ENCODE results near the gene AARS2. TPM values are rescaled to one million over a fixed set of nuclear protein-coding genes. Genes with fewer than 3 reads are reported as not detected.

Gene AARS2
- total and polyA plus RNA-seq, 4 donors = 1.9 to 9.6 (median 6.9) TPM

GRCh38 chr6:44265007-44265721 lies 48.0 kb downstream of the AARS2 start, which contains the start of gene NFKBIE (continued):
- no peak for TF ChIP-seq ZBTB33 (IDR thresholded peaks at IDR 0.05)
- no peak for TF ChIP-seq ATF3 (IDR thresholded peaks at IDR 0.05)
- peak; percentile 39 for TF ChIP-seq SP1 (IDR thresholded peaks at IDR 0.05)

DNA sequence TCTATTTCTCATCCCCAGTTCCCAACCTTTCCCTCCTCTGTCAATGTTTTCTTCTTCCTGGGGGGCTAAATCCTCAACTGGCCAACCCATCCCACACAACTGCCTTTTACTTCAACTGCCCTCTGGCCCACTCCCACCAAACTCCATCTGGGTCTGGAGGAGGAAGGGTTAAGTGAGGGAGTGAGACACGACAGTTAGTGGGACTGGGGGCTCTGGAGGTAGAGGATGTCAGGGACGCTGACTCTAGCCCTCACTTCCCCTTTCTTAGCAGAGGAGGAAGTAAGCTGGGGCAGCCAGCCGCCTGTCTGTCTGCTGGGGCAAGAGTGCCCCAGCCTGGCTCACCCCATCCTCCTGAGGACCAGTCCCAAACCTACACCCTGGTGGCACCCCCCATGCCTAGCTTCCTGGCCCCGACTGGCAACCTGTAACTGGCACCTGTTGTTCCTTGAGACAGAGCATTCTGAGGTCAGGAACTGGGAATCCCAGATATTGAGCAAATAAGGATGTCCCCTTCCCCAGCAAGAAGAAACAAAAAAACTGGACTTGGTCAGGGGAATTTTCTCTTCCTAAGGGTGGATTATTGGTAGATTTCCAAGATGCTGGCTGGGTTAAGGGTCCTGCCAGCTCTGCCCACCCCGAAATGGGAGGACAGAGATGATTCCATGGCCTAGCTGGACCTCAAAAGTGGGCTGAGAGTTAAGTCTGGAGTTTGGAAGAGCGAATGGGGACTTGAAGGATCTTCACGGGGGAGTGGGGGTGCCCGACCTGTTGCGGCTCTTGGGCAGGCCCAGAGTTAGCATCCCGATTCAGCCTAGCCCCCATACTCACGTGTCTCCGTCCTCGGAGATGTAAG lies 48.8 kb downstream of the AARS2 start:
- peaks cover 0 to 10% (median 4%) of the 10 kb centered on the region in 4 donors for H3K36me3 ChIP-seq (ENCODE audit: control insufficient read depth in 4 of 4, insufficient read depth in 3 of 4, low read depth in 1 of 4, low read length in 3 of 4)
- TF ChIP-seq SP1 (IDR thresholded peaks at IDR 0.05) = no peak
- DNase-seq (ENCODE audit: low spot score) = no peak
- H3K9ac ChIP-seq (ENCODE audit: low read depth in 1 of 2, low read length in 2 of 2) = peak overlapping the region; percentile 67 to 89
- H3K4me3 ChIP-seq (ENCODE audit: low read depth in 1 of 3, low read length in 3 of 3) = peak overlapping the region; percentile 68 to 92 (median 78)
- 12% methylated on average over 13 of the region's 13 CpGs for WGBS
- no peaks in the 10 kb centered on the region for H3K27me3 ChIP-seq (ENCODE audit: control insufficient read depth in 4 of 4, insufficient read depth in 4 of 4, low read length in 3 of 4)
- peak overlapping the region; percentile 73 to 86 for H3K27ac ChIP-seq (ENCODE audit: low read depth in 1 of 2, low read length in 2 of 2)
- H3K9me3 ChIP-seq (ENCODE audit: control insufficient read depth in 4 of 4, low read length in 3 of 4) = no peaks in the 10 kb centered on the region
- peaks cover 14 to 33% (median 25%) of the 10 kb centered on the region in 4 donors for H3K4me1 ChIP-seq (ENCODE audit: control insufficient read depth in 4 of 4, insufficient read depth in 4 of 4, low read length in 3 of 4)

DNA sequence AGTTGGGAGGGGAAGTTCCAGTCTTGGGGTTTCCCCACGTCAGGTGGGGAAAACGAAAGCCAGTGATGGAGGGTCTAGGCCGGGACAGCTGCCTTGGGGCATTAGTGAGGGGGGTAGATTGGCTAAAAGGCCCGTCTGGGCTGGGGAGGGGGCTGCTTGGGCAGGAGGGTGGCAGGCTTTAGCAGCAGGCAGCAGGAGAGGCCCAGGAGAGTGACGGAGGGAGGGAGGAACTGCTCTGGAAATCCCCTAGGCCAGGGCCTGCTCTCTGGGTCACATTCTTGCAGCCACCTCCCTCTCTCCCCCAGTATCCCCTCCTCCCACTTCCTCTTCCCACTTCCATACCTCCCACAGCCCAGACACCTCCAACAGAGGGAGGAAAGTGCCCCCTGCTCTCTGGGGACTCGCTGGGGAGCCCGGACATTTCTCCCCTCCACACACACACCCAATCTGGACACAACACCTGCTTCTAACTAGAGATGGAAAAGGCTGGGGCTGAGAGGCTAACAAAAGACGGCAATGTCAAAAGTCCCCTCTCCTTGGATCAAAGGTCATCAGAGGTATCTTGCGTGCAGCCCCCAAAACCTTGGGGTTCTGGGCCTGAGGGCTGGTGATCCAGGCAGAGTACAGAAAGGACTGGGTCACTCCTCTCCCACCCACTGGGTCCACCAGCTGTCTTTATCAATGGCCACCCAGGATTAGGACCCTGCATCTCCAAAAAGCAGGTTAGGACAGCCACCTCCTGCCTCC lies 49.6 kb downstream of the AARS2 start:
- 34% methylated on average over 9 of the region's 9 CpGs for WGBS
- Histone ChIP-seq H3K27me3 (ENCODE audit: control insufficient read depth in 4 of 4, insufficient read depth in 4 of 4, low read length in 3 of 4) (no peaks in the 10 kb centered on the region), H3K4me3 (ENCODE audit: low read depth in 1 of 3, low read length in 3 of 3) (peak overlapping the region; percentile 68 to 92 (median 78)), H3K36me3 (ENCODE audit: control insufficient read depth in 4 of 4, insufficient read depth in 3 of 4, low read depth in 1 of 4, low read length in 3 of 4) (peaks cover 0 to 10% (median 7%) of the 10 kb centered on the region in 4 donors), H3K9me3 (ENCODE audit: control insufficient read depth in 4 of 4, low read length in 3 of 4) (no peaks in the 10 kb centered on the region), H3K27ac (ENCODE audit: low read depth in 1 of 2, low read length in 2 of 2) (peak overlapping the region; percentile 26 to 86), H3K4me1 (ENCODE audit: control insufficient read depth in 4 of 4, insufficient read depth in 4 of 4, low read length in 3 of 4) (peaks cover 14 to 33% (median 25%) of the 10 kb centered on the region in 4 donors), H3K9ac (ENCODE audit: low read depth in 1 of 2, low read length in 2 of 2) (peak overlapping the region in 1 of 2 donors; percentile 89)
- no peak for DNase-seq (ENCODE audit: low spot score)
- TF ChIP-seq RAD21 (IDR thresholded peaks at IDR 0.05) (no peak), SP1 (IDR thresholded peaks at IDR 0.05) (peak; percentile 34), RXRA (IDR thresholded peaks at IDR 0.05) (peak in 1 of 2 donors; percentile 7), NR2F2 (IDR thresholded peaks at IDR 0.05) (no peak), ATF3 (IDR thresholded peaks at IDR 0.05) (no peak), FOXA2 (IDR thresholded peaks at IDR 0.05) (no peak)
